Stimulated activated CD8-positive, alpha-beta memory T cell treated with anti-CD3 and anti-CD28 coated beads, Interleukin-7, amount 100 ng/mL, for 1 hour (primary cell): Measurements from ENCODE around the gene SLC7A4.
"Not testable (repeated sequence)": the region's sequence is repeated elsewhere in the genome, so short reads cannot be mapped to it uniquely, and the experiment has no call there.

Source experiments
- DNase-seq, 2 donors: peaks; one replicate each; pipeline ENCODE4 v3.0.0-alpha.2; 2020; ENCODE audit warnings: low read depth in 2 of 2

The SLC7A4 gene, protein sequence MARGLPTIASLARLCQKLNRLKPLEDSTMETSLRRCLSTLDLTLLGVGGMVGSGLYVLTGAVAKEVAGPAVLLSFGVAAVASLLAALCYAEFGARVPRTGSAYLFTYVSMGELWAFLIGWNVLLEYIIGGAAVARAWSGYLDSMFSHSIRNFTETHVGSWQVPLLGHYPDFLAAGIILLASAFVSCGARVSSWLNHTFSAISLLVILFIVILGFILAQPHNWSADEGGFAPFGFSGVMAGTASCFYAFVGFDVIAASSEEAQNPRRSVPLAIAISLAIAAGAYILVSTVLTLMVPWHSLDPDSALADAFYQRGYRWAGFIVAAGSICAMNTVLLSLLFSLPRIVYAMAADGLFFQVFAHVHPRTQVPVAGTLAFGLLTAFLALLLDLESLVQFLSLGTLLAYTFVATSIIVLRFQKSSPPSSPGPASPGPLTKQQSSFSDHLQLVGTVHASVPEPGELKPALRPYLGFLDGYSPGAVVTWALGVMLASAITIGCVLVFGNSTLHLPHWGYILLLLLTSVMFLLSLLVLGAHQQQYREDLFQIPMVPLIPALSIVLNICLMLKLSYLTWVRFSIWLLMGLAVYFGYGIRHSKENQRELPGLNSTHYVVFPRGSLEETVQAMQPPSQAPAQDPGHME

GRCh38 chr22:21032037-21032867, at the start of gene SLC7A4:
Gene SLC7A4 (minus strand): TSS chr22:21032561. CDS start chr22:21031812, 749 bp downstream.
- DNase-seq, result no peak

DNA sequence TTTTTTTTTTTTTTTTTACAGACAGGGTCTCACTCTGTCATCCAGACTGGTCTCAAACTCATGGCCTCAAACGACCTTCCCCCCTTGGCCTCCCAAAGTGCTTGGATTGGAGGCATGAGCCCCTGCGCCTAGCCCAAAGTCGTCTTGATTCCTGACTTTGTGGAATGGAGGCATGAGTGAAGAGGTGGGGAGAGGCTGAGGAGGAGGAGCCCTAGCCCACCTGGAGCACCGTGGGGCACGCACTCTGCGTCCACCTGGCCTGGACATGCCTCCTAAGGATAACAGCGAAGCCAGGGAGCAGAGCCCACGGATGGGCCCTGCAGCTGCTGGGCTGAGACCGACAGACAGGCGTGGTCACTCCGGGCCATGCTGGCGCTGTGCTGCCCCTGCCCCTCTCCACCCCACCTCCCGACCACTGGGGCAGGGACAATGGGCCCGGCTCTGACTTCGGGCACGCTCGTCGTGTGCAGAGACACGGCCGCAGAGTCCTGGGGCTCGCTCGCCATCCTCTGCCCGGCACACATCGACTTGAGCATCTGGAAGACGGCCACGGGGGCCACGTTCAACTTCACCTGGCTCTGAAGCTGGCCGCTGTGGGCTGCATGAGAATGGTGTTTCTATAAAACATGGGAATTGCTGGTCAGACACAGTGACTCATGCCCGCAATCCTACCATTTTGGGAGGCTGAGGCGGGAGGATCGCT, 48.2 kb upstream of the SLC7A4 start:
- no peak for DNase-seq

DNA sequence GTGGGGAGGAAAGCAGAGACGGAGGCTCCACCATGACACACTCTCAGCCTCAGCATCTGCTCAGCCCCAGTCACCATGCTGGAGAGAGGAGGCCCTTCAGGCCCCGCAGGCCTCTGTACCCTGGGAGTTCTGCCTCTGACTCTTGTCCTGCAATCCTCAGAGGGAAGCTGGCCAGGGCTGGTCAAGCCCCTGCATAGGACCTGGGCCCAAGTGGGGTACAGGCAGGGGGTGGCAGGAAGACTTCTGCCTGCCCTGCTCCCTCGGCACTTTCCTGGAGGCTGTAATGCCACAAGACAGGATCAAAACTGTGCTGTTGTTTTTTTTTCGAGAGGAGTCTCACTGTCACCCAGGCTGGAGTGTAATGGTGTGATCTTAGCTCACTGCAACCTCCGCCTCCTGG, 47.1 kb upstream of the SLC7A4 start:
- DNase-seq, result no peak

DNA sequence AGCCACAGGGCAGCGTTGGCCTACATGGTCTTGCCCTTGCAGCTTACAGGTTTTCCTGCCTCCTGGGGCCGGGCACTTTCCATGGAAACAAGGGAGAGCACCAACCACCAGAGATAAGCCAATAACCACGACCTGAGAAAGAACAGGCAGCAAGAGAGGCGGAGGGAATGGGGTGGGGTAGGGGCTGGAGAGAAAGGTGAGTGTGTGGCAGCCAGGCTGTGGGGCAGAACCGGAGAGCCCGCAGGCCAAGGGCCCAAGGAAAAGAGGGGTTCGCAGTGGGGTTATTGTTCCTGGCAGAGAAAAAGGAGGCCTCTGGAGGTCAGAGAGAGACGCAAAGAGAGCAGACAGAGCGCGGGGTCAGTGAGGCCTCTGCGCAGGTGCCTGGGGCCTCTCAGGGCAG, 46.6 kb upstream of the SLC7A4 start:
- DNase-seq, result no peak

DNA sequence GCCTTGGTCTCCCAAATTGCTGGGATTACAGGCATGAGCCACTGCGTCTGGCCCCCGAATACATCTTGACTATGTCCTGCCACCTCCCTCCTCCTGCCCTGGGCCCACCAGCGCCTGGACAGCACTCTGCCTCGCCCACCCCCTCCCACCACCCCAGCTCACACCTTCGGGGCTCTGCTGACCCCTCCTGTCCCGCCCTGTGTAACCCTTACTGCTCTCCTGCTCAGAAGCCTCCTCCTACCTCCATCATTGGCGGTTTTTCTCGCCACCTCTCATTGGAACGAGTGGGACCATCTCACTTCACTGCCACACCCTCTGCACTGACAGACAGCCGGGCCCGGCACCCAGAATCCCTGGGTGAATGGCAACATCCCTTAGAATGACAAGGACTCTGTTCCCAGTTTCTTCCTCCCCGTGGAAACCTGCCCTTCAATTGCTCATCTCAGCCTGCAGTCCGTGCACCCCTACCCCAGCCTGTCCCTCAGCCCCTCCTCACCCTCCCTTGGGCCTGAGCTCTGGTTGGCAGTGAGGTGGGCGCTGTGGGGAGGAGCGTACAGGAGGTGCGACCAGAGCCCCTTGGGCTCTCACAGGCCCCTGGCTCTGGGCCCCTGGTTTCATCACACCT, 45.6 kb upstream of the SLC7A4 start:
- DNase-seq, result no peak

DNA sequence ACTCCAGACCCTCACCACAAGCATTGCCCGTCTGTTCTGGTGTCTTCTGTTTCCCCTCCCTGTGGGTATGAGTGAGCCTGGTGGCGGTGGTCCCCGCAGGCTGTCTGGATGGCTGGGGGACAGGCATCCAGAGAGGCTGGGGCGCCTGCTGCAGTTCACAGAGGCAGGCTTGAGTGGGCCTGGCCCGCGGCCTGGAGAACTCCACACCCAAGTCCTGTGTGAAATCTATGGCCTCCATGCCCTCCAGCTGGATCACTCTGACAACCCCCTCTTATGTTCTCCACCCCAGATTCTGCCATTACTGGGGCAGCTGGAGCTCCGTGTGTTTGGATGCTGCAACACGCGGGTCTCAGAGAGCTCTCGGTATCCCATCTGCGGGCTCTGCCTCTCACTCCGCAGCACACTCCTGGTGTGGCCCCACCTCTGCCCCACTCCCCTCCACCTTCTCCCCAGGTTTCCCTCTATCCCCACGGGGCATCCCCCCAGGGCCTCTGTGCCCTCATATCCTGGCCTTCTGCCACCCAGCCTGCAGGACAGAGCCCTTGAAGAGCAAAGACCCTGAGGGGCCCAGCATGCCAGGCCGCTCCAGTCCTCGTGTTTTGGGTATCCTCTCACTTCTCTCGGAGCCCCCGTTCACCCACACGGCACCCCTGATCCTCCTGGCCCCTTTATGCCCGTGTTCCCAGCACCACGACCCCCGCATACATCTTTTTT, 44.7 kb upstream of the SLC7A4 start:
- DNase-seq, result no peak

GRCh38 chr22:21075516-21076138, 43.3 kb upstream of the SLC7A4 start:
- DNase-seq, result no peak

GRCh38 chr22:21074102-21074715, 41.8 kb upstream of the SLC7A4 start:
- DNase-seq, result no peak

GRCh38 chr22:21073482-21073881, 41.1 kb upstream of the SLC7A4 start:
- DNase-seq, result no peak

- no peak for DNase-seq
Measured at GRCh38 chr22:21073023-21073422, 40.7 kb upstream of the SLC7A4 start.

DNA sequence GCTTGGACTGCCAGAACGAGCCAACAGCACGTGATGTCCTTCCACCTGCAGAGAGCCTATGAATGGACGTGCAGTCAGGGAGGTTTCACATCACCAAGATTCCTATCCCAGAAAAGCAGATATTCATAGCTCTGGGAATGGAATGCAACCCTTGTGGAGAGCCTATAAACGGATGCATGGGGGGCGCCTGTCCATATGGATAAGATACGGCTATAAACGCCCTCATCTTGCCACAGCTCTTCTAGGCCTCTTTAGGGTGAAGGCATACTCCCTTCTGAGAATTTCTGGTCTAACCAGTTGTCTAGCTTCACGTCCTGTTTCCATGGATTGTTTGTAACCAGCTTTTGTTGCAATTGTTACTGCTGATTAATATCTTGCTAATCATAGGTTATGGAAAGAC, 39.4 kb upstream of the SLC7A4 start:
- DNase-seq, result not testable (repeated sequence)

- DNase-seq, result no peak
Measured at GRCh38 chr22:21070690-21071615, 38.6 kb upstream of the SLC7A4 start.

GRCh38 chr22:21069375-21069774, 37.0 kb upstream of the SLC7A4 start:
- no peak for DNase-seq

DNA sequence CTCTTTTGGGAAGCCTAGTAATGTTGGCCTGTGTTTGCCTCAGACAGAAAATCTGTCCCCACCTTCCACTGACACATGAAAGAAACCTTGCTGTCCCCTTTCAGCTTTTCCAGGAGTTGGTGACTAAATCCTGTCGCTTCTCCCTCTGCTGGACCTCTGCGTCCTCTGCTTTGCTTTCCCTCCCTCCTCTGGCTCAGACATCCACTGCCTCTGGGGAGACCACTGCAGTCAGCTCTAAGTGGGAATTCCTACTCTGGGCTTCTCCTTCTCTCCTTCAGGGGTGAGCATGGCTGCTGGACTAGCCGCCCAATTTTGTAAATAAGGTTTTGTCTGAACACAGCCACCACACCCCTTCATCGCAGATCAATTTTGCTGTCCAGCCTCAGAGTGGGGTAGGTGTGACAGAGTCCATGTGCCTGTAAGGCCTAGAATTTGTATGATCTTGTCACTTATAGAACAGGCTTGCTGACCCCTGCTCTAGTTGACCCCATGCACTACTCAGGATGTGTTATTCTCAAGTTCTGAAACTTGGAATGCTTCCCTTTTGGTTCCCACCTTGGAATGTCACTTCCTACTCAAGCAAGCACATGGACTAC, 36.4 kb upstream of the SLC7A4 start:
- DNase-seq, result no peak

DNA sequence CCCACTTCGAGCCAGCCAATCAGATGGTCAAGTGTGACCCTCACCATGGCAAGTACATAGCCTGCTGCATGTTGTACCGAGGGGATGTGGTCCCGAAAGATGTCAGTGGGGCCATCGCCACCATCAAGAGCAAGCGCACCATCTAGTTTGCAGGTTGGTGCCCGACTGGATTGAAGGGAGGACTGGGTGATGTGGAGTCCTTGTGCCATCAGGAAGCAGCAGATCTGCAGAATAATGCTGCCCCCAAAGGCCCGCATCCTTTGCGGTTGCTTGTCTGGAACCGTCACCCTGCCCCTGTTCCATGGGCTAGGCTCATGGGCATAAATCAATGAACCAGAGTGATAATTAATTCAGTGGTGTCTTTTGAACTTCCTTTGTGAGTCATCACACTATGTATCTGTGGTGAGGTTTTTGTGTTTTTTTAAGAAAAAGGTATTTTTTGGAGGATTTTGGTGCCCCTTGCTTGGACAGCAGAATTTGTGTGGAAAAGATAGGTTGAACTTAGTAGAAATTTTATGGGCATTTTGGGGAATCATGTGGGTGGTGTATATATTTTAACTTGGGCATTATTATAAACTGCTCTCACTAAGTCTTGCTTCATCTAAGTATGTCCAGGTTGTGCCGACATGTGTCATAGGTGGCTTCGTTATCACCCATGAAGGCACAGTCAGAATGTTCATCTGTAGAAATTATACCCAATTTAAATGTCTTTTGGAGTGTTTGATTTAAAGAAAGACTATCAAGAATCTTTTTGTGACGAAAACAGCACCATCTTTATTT, 35.7 kb upstream of the SLC7A4 start:
- DNase-seq, result no peak

DNA sequence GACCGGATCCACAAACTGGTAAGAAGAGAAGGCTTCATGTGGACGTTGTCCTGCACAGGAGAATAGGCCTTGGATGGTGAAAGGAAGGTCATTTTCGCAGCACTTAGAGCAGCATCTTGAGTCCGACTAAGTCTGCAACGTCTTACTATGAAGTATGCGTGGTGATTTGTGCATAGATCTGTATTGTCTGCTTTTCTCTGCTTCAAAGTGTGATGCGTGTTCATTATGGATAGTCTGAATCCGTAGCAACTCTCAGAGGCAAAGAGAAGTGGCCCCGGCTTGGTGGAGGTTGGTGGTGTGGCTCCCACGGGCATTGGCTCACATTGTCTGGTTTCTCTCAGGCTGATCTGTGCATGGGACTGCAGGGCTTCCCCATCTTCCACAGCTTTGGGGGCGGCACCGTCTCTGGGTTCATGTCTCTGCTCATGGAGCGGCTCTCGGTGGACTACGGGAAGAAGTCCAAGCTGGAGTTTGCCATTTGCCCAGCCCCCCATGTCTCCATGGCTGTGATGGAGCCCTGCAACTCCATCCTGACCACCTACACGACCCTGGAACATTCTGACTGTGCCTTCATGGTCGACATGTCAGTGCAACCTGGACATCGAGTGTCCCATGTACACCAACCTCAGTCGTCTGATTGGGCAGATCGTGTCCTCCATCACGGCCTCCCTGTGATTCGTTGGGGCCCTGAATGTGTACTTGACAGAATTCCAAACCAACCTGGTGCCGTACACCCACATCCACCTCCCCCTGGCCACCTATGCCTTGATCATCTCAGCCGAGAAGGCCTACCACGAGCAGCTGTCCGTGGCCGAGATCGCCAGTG, 34.9 kb upstream of the SLC7A4 start:
- no peak for DNase-seq
